Measurements from ENCODE around the gene TIMM50.

TIMM50 gene

GRCh38 chr19:39502640-39503417 is 22.2 kb downstream of the TIMM50 start:
- DNase-seq = peak; percentile 48

- DNase-seq = no peak
Measured at GRCh38 chr19:39506598-39506943, 25.9 kb downstream of the TIMM50 start.

GRCh38 chr19:39506944-39507714 is 26.5 kb downstream of the TIMM50 start:
- no peak for DNase-seq

- no peak for DNase-seq
Measured at GRCh38 chr19:39507715-39508364, 27.2 kb downstream of the TIMM50 start.

- DNase-seq = no peak
Measured at GRCh38 chr19:39508629-39509028, 28.0 kb downstream of the TIMM50 start.

- no peak for DNase-seq
Measured at GRCh38 chr19:39509233-39509632, 28.6 kb downstream of the TIMM50 start.

GRCh38 chr19:39512988-39513387 is 32.4 kb downstream of the TIMM50 start:
- DNase-seq = no peak

GRCh38 chr19:39514840-39515550 is 34.4 kb downstream of the TIMM50 start, which contains the start of gene SELENOV:
TSS of gene SELENOV (plus strand) at chr19:39515139. CDS start at chr19:39515213, 74 bp downstream.
- no peak for DNase-seq

- no peak for DNase-seq
Measured at GRCh38 chr19:39515551-39516191, 35.0 kb downstream of the TIMM50 start.

- DNase-seq = no peak
Measured at GRCh38 chr19:39516270-39516669, 35.6 kb downstream of the TIMM50 start.

GRCh38 chr19:39517432-39517831 is 36.8 kb downstream of the TIMM50 start:
- DNase-seq = no peak

GRCh38 chr19:39518458-39518857 is 37.8 kb downstream of the TIMM50 start:
- DNase-seq = no peak

- no peak for DNase-seq
Measured at GRCh38 chr19:39518975-39519374, 38.3 kb downstream of the TIMM50 start.

- DNase-seq = no peak
Measured at GRCh38 chr19:39520541-39521484, 40.2 kb downstream of the TIMM50 start.

- DNase-seq = no peak
Measured at GRCh38 chr19:39524495-39524894, 43.9 kb downstream of the TIMM50 start.

GRCh38 chr19:39525205-39525604 is 44.6 kb downstream of the TIMM50 start:
- DNase-seq = no peak

- no peak for DNase-seq
Measured at GRCh38 chr19:39531834-39532232, 51.2 kb downstream of the TIMM50 start.

- DNase-seq = peak; percentile 81
Measured at GRCh38 chr19:39532233-39533002, 51.8 kb downstream of the TIMM50 start, which contains the start of gene EID2B. TSS of gene EID2B (minus strand) at chr19:39532852. CDS start at chr19:39532802, 50 bp downstream.

- no peak for DNase-seq
Measured at GRCh38 chr19:39533003-39533512, 52.4 kb downstream of the TIMM50 start.

- DNase-seq = no peak
Measured at GRCh38 chr19:39533791-39534190, 53.2 kb downstream of the TIMM50 start.

Measured in NCI-H226 (cell line).